GM12874 (cell line): ENCODE results near the gene CSK.

Experiments
- CTCF ChIP-seq: IDR thresholded peaks from 2 replicates; pipeline ENCODE4 v1.5.1; 2011; ENCODE audit warnings: low read depth, mild to moderate bottlenecking, control low read depth, low read length, moderate library complexity; ENCODE audit not compliant: insufficient read depth

Gene CSK

GRCh38 chr15:74781431-74782258 is at the start of gene CSK:
CSK (plus strand) TSS chr15:74782080; CDS start chr15:74798298, 16,218 bp downstream.
- peak; percentile 75 for TF ChIP-seq CTCF

- TF ChIP-seq CTCF = no peak
Observed at GRCh38 chr15:74732846-74733245, 49.0 kb upstream of the CSK start.

DNA sequence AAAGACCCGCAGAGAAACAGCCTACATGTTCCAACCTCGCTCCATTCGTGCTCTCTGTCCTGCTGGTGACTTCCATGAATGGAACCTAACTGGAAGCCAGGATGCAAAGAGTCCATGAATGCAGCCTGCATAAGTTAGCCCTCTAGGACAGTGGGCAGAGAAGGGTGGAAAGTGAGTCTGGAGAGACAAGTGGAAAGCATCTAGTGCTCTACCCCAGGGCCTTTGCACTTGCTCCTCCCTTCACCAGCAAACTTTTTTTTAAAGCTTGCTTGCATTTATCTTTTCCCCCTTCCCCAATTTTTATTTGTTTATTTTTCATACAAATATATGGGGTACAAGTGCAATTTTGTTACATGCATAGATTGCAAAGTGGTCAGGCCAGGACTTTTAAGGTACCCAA is 48.6 kb upstream of the CSK start:
- TF ChIP-seq CTCF = no peak

DNA sequence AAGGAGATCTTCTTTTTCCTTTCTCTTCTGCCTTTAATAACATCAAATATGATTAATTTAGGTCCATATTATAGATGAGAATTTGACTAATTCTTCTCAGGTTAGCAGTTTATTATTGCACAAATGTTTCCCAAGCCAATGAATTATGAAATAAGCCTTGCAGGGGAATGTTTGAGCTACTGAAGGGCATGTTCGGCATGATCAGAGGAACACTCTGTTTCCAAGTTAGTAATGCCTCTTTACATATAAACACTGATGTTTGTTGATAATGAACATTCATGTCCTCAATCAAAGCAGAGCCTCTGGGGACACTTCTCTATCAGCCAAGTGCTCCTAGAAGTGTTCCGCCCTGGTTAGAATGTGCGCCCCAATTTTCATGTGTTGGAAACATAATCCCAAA is 46.6 kb upstream of the CSK start:
- TF ChIP-seq CTCF = no peak

- TF ChIP-seq CTCF = no peak
Observed at GRCh38 chr15:74742422-74742821, 39.5 kb upstream of the CSK start.

DNA sequence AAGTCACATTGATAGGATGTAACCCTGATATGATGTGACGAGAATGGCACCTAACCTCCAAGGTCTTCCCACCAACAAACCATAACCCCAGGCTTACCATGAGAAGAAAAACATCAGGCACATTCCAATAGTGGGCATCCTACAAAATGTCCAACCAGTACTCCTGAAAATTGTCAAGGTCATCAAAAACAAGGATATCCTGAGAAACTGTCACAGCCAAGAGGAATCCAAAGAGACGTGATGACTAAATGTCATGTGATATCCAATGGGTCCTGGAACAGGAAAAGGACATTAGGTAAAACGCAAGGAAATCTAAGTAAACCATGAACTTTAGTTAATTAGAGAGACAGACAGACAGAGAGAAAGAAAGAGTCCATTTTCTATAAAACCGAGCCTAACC is 35.5 kb upstream of the CSK start:
- TF ChIP-seq CTCF = no peak

DNA sequence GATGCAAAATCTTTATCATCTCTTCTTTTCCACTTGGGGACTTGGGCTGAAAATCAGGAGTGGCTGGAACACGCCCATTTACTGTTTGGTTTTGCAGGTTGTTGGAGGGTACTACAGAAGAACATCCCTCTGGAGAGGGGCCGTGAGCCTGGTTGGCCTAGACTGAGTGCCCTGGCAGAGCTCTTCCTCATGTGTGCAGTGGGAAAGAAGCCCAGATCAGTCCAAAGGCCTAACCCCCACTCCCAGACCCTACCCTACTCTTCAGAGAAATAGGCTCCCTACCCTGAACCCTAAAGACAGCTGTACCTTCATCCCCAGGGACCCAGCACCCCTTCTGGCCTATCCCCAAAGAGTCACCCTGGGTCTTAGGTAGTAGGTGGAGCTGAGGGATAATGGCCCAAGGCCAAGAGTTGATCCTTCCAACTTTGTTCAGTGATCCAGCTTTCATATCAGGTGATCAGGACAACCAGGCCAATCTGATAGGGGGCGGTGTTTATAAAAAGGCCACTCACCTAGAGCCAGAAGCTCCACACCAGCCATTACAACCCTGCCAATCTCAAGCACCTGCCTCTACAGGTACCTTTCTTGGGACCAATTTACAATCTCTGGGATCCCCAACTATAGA is 33.4 kb upstream of the CSK start, which contains the start of gene CYP1A2:
CYP1A2 (plus strand) TSS at position 524 of the 625 bp plus-strand sequence. CDS start 894 bp downstream, outside the sequence.
- TF ChIP-seq CTCF = no peak
